H1 (cell line): ENCODE measurements around the gene AFAP1L1. TPM values are rescaled to one million over a fixed set of nuclear protein-coding genes. Genes with fewer than 3 reads are reported as not detected.

ENCODE experiments used
- CTCF ChIA-PET: fragments of 300-600 bp; sonication (Branson Sonifier 250); formaldehyde crosslinking; loops from one replicate; lab custom pipeline; 2021; ENCODE audit not compliant: partially characterized antibody; lab: Charles Lee
- POLR2A ChIA-PET: fragments of 300-600 bp; sonication (Branson Sonifier 250); formaldehyde crosslinking; loops from one replicate; lab custom pipeline; 2021; ENCODE audit warnings: inconsistent platforms; ENCODE audit not compliant: partially characterized antibody; lab: Charles Lee
- DNase-seq, 2 experiments: peaks; one replicate each; pipeline versions ENCODE4 v3.0.0 to v3.0.0-alpha.2; 2010 to 2022; ENCODE audit warnings: low spot score in 2 of 2, low read depth in 1 of 2, mixed read lengths in 1 of 2
- FAIRE-seq: peaks from 2 replicates; lab custom pipeline; 2011; peaks lifted over from hg19 to GRCh38; lab: Jason Lieb, UNC
- H2AFZ ChIP-seq: 2 replicates; pipeline ENCODE4 v1.8.1; 2012; ENCODE audit warnings: low read length, inconsistent platforms
- H2AK5ac ChIP-seq: 2 replicates; pipeline ENCODE4 v1.6.1; 2013; ENCODE audit warnings: low read depth, low read length
- H2BK120ac ChIP-seq: replicated peaks from 2 replicates; pipeline ENCODE3; 2013; ENCODE audit warnings: low read depth, low read length, inconsistent platforms
- H2BK12ac ChIP-seq: 2 replicates; pipeline ENCODE4 v1.6.1; 2013; ENCODE audit warnings: low read depth, low read length
- H2BK15ac ChIP-seq: 2 replicates; pipeline ENCODE4 v1.6.1; 2013; ENCODE audit warnings: low read length
- H2BK20ac ChIP-seq: 2 replicates; pipeline ENCODE4 v1.6.1; 2013; ENCODE audit warnings: low read length
- H2BK5ac ChIP-seq: 2 replicates; pipeline ENCODE4 v1.6.1; 2013; ENCODE audit warnings: low read depth, low read length
- H3K14ac ChIP-seq: 2 replicates; pipeline ENCODE4 v1.6.1; 2013; ENCODE audit warnings: inconsistent platforms; ENCODE audit not compliant: insufficient read length
- H3K18ac ChIP-seq: 2 replicates; pipeline ENCODE4 v1.6.1; 2013; ENCODE audit warnings: low read length; ENCODE audit errors: extremely low read depth
- H3K23ac ChIP-seq: 2 replicates; pipeline ENCODE4 v1.6.1; 2013; ENCODE audit warnings: inconsistent platforms; ENCODE audit not compliant: insufficient read length
- H3K23me2 ChIP-seq: 2 replicates; pipeline ENCODE4 v1.6.1; 2013; ENCODE audit warnings: low read depth, low read length
- H3K27ac ChIP-seq: 2 replicates; pipeline ENCODE4 v1.6.1; 2011; ENCODE audit warnings: low read depth, low read length, inconsistent platforms
- H3K27me3 ChIP-seq, 4 experiments: replicated peaks in 1 of 4; 1 replicate in 1 of 4; 2 replicates in 3 of 4; pipeline versions ENCODE4 v1.6.1 to v1.8.1; 2011 to 2013; ENCODE audit warnings: low read length in 3 of 4, mild to moderate bottlenecking in 3 of 4, inconsistent platforms in 2 of 4, mixed read lengths in 2 of 4, moderate library complexity in 1 of 4; ENCODE audit not compliant: control insufficient read depth in 3 of 4, insufficient read depth in 3 of 4; ENCODE audit errors: extremely low read depth in 1 of 4
- H3K36me3 ChIP-seq, 4 experiments: 2 replicates each; pipeline versions ENCODE4 v1.6.1 to v1.8.1; 2011 to 2013; ENCODE audit warnings: mild to moderate bottlenecking in 4 of 4, low read length in 3 of 4, moderate library complexity in 2 of 4, control low read depth in 1 of 4, inconsistent platforms in 1 of 4; ENCODE audit not compliant: insufficient read depth in 4 of 4, control insufficient read depth in 2 of 4
- H3K4ac ChIP-seq: replicated peaks from 2 replicates; pipeline ENCODE3; 2013; ENCODE audit warnings: low read length, low read depth, mixed read lengths, inconsistent platforms; ENCODE audit not compliant: insufficient read length
- H3K4me1 ChIP-seq, 4 experiments: replicated peaks in 1 of 4; 1 replicate in 1 of 4; 2 replicates in 3 of 4; pipeline versions ENCODE4 v1.6.1 to v1.8.1; 2011 to 2013; ENCODE audit warnings: low read length in 3 of 4, inconsistent platforms in 2 of 4, mixed read lengths in 1 of 4; ENCODE audit not compliant: insufficient read depth in 4 of 4, control insufficient read depth in 3 of 4
- H3K4me2 ChIP-seq, 2 experiments: 2 replicates each; pipeline versions ENCODE4 v1.6.1 to v1.8.1; 2011 to 2013; ENCODE audit warnings: low read depth in 2 of 2, low read length in 2 of 2, control low read depth in 1 of 2, inconsistent platforms in 1 of 2, mild to moderate bottlenecking in 1 of 2; ENCODE audit not compliant: insufficient read depth in 1 of 2
- H3K4me3 ChIP-seq, 4 experiments: fragments of 200-600, 300-600 bp in 1 of 4; sonication (generic), shearing (Covaris generic), sonication (Bioruptor Twin) in 1 of 4; 2 replicates each; pipeline versions ENCODE4 v1.5.1 to v1.8.1; 2011 to 2016; ENCODE audit warnings: low read length in 4 of 4, low read depth in 3 of 4, control low read depth in 2 of 4, inconsistent platforms in 2 of 4, mild to moderate bottlenecking in 2 of 4, mixed read lengths in 1 of 4, moderate library complexity in 1 of 4; ENCODE audit not compliant: insufficient read depth in 2 of 4; ENCODE audit errors: extremely low read depth in 1 of 4
- H3K56ac ChIP-seq: replicated peaks from 2 replicates; pipeline ENCODE3; 2013; ENCODE audit warnings: low read depth, mild to moderate bottlenecking, mixed read lengths, low read length, inconsistent platforms; ENCODE audit not compliant: insufficient read length
- H3K79me1 ChIP-seq: 2 replicates; pipeline ENCODE4 v1.6.1; 2013; ENCODE audit warnings: low read depth, low read length, control low read depth
- H3K79me2 ChIP-seq, 2 experiments: 2 replicates each; pipeline versions ENCODE4 v1.6.1 to v1.8.1; 2012 to 2013; ENCODE audit warnings: low read length in 2 of 2, mild to moderate bottlenecking in 2 of 2, inconsistent platforms in 1 of 2; ENCODE audit not compliant: insufficient read depth in 2 of 2, control insufficient read depth in 1 of 2
- H3K9ac ChIP-seq, 4 experiments: replicated peaks in 1 of 4; 1 replicate in 1 of 4; 2 replicates in 3 of 4; pipeline versions ENCODE4 v1.6.1 to v1.8.1; 2011 to 2013; ENCODE audit warnings: low read depth in 3 of 4, low read length in 3 of 4, control low read depth in 2 of 4, mild to moderate bottlenecking in 2 of 4, moderate library complexity in 2 of 4, inconsistent platforms in 1 of 4; ENCODE audit errors: extremely low read depth in 1 of 4
- H3K9me3 ChIP-seq, 2 experiments: 2 replicates each; pipeline versions ENCODE4 v1.6.1 to v1.8.1; 2012 to 2013; ENCODE audit warnings: mild to moderate bottlenecking in 2 of 2, moderate library complexity in 2 of 2, control low read depth in 1 of 2, inconsistent platforms in 1 of 2, low read depth in 1 of 2, low read length in 1 of 2, mixed read lengths in 1 of 2; ENCODE audit not compliant: insufficient read depth in 2 of 2
- H4K20me1 ChIP-seq, 2 experiments: replicated peaks in 1 of 2; 2 replicates each; pipeline versions ENCODE3 to v1.8.1; 2011 to 2013; ENCODE audit warnings: inconsistent platforms in 2 of 2, low read length in 2 of 2, mild to moderate bottlenecking in 1 of 2; ENCODE audit not compliant: insufficient read depth in 2 of 2, control insufficient read depth in 1 of 2
- H4K5ac ChIP-seq: 2 replicates; pipeline ENCODE4 v1.6.1; 2013; ENCODE audit warnings: low read length, low read depth, mixed read lengths, inconsistent platforms; ENCODE audit not compliant: insufficient read length
- H4K8ac ChIP-seq: 2 replicates; pipeline ENCODE4 v1.8.0; 2013; ENCODE audit warnings: mild to moderate bottlenecking, moderate library complexity, low read length, inconsistent platforms; ENCODE audit not compliant: insufficient read depth; ENCODE audit errors: extremely low read depth
- H4K91ac ChIP-seq: replicated peaks from 2 replicates; pipeline ENCODE3; 2013; ENCODE audit warnings: low read length, mixed read lengths, inconsistent platforms; ENCODE audit not compliant: insufficient read length
- BCL11A ChIP-seq, 2 experiments: IDR thresholded peaks; one replicate each; pipeline ENCODE4 v1.6.1; 2011; ENCODE audit warnings: low read depth in 2 of 2, low read length in 2 of 2, mild to moderate bottlenecking in 2 of 2
- CBX8 ChIP-seq: fragments of 300-800, 300-1000 bp; sonication (generic); IDR thresholded peaks from 2 replicates; pipeline ENCODE4 v1.7.1; 2016; ENCODE audit warnings: low read depth, low read length, borderline replicate concordance
- CHD2 ChIP-seq: IDR thresholded peaks from 2 replicates; pipeline ENCODE4 v1.6.1; 2012; ENCODE audit warnings: low read length, improper control_type of control experiment
- CTBP2 ChIP-seq: IDR thresholded peaks from 2 replicates; pipeline ENCODE4 v1.7.0; 2011; ENCODE audit warnings: borderline replicate concordance, mild to moderate bottlenecking, moderate library complexity, mixed read lengths, low read length; ENCODE audit not compliant: insufficient read depth, insufficient read length
- HDAC6 ChIP-seq: IDR thresholded peaks from one replicate; pipeline ENCODE4 v1.7.1; 2012; ENCODE audit warnings: low read depth, mild to moderate bottlenecking, inconsistent platforms, low read length, moderate library complexity
- KDM5A ChIP-seq: fragments of 200-600 bp; IDR thresholded peaks from 2 replicates; pipeline ENCODE4 v1.7.1; 2012; ENCODE audit warnings: mild to moderate bottlenecking, low read length, inconsistent platforms, mixed read lengths
- PHF8 ChIP-seq: fragments of 200-600 bp; sonication (generic); conservative IDR thresholded peaks from 2 replicates; pipeline ENCODE4 v1.7.1; 2012; ENCODE audit warnings: low read depth, mild to moderate bottlenecking, inconsistent platforms, low read length, moderate library complexity
- SIX5 ChIP-seq: IDR thresholded peaks from 2 replicates; pipeline ENCODE4 v1.6.1; 2011; ENCODE audit warnings: mild to moderate bottlenecking, low read depth, low read length
- TAF1 ChIP-seq: IDR thresholded peaks from 2 replicates; pipeline ENCODE4 v1.6.1; 2011; ENCODE audit warnings: mild to moderate bottlenecking, low read depth, low read length
- TBP ChIP-seq: IDR thresholded peaks from 2 replicates; pipeline ENCODE4 v1.6.1; 2011; ENCODE audit warnings: low read depth, low read length, improper control_type of control experiment
- WGBS, 2 experiments: shearing (Covaris generic) in 1 of 2; methylation state at CpG; one replicate each; pipeline versions ENCODE4 v1.1.6 to v1.1.7; 2013 to 2015; ENCODE audit warnings: low lambda C conversion rate in 2 of 2, mixed read lengths in 2 of 2, inconsistent platforms in 1 of 2, low coverage in 1 of 2, missing lambda C conversion rate in 1 of 2; ENCODE audit not compliant: insufficient replicate concordance in 2 of 2, insufficient coverage in 1 of 2, insufficient read length in 1 of 2; ENCODE audit errors: extremely low coverage in 1 of 2, missing lambda C conversion rate in 1 of 2; 5-methylcytosine and 5-hydroxymethylcytosine counted together
- polyA plus RNA-seq, 7 experiments: library from polyadenylated mRNA; depleted of rRNA in 3 of 7; stranded (reverse) in 5 of 7; unstranded in 2 of 7; fragments of >200 nt in 5 of 7; fragments of 200-250 nt in 2 of 7; gene quantifications; 1 replicate in 5 of 7; 2 replicates in 1 of 7; 4 replicates in 1 of 7; pipeline versions ENCODE4 v1.2.1 to v1.2.3, GENCODE V29; 2011 to 2013; ENCODE audit warnings: missing spikeins in 2 of 7, mixed read lengths in 2 of 7
- total RNA-seq: library from RNA; stranded (reverse); fragmentation: NEBNext Ultra II Directional; extraction: Animal tissue kit (Norgen Biotek cat#: 25700); gene quantifications from 2 replicates; pipeline ENCODE4 v1.2.1, GENCODE V29; 2021

Gene AFAP1L1
- total and polyA plus RNA-seq, 2 of the 8 experiments (the other 6 are each of a cell fraction or from before 2014, with no cell fraction given): 0.79 to 4.7 TPM

DNA sequence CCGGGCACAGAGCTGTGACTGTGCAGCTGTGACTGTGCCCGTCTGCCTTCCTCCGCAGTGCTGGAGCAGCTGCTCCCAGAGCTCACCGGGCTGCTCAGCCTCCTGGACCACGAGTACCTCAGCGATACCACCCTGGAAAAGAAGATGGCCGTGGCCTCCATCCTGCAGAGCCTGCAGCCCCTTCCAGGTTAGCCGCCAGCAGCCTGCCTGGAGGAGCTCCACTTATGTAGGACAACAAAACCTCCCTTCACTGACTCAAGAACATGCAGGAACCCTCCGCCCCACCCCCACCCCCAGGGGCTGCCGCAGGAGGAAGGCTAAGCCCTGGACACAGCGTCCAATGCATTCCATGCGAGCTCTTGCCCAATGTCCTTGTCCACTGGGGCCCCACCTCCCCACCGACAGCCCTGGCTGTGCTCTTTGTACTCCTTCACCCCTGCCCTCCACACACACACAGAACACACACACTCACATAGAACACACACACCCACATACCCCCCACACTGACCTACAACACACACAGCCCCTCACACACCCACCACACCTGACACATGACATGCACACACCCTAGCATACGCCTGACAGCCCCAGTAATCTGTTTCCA, 27.9 kb downstream of the AFAP1L1 start:
- no peak overlapping the region for H3K14ac ChIP-seq
- H3K27me3 ChIP-seq: no peaks in the 10 kb centered on the region
- no peaks in the 10 kb centered on the region; the same call in 1 of the 2 replicates for H3K23me2 ChIP-seq
- no peak overlapping the region for H2BK15ac ChIP-seq
- no peaks in the 10 kb centered on the region for H3K9me3 ChIP-seq
- no peaks in the 10 kb centered on the region for H3K36me3 ChIP-seq
- no peak overlapping the region; the same call in 1 of the 2 replicates for H4K8ac ChIP-seq
- H3K79me2 ChIP-seq: no peaks in the 10 kb centered on the region
- no peak overlapping the region for H3K56ac ChIP-seq
- no peak overlapping the region for H3K27ac ChIP-seq
- H3K23ac ChIP-seq: no peak overlapping the region
- TF ChIP-seq CBX8: no peak
- TF ChIP-seq HDAC6: no peak
- no peak for TF ChIP-seq PHF8
- TF ChIP-seq SIX5: no peak
- TF ChIP-seq TBP: no peak
- no peak for TF ChIP-seq CTBP2
- TF ChIP-seq KDM5A: no peak
- no peak for TF ChIP-seq TAF1
- TF ChIP-seq BCL11A (IDR thresholded peaks at IDR 0.05; ENCODE audit: low read depth in 2 of 2, low read length in 2 of 2): no peak
- TF ChIP-seq CHD2: no peak
- TF ChIP-seq, all 59 proteins: peak for 0
- Histone ChIP-seq H4K5ac (no peak overlapping the region), H3K79me1 (no peaks in the 10 kb centered on the region), H2BK120ac (no peak overlapping the region), H4K20me1 (no peaks in the 10 kb centered on the region), H2BK5ac (no peak overlapping the region), H3K4ac (no peak overlapping the region), H3K9ac (no peak overlapping the region), H2BK20ac (no peak overlapping the region), H3K4me3 (no peak overlapping the region), H3K4me1 (peaks cover 0 to 6% (median 2%) of the 10 kb centered on the region in 4 experiments; a peak in 3 of 7 replicates), H2AFZ (no peak overlapping the region), H4K91ac (no peak overlapping the region), H3K18ac (no peak overlapping the region), H2BK12ac (no peak overlapping the region), H2AK5ac (no peak overlapping the region), H3K4me2 (no peak overlapping the region)
- FAIRE-seq (no peak), DNase-seq (no peak)
- 96% methylated on average over 13 of the region's 14 CpGs; no CpG with 5 or more reads in 1 of the 2 experiments for WGBS, 2 experiments
- CTCF ChIA-PET: interaction anchor here (0.6 to 4.1 kb wide), 8 partner anchors 8 to 80 kb away, joined by 3 to 25 read pairs (median 6); partner anchors contain the start of gene IL17B
- POLR2A ChIA-PET: interaction anchor here (0.9 kb wide), 1 partner anchor 12 kb away, joined by 3 read pairs; no protein-coding TSS in a partner anchor
